HG02759 (cell line): Measurements from ENCODE around the gene PDLIM7.

Source experiments
- ATAC-seq: cut with Tn5 transposase; IDR thresholded peaks from one replicate; pipeline ENCODE4 v1.9.1; 2021; ENCODE audit warnings: mild to moderate bottlenecking, moderate library complexity; ENCODE audit not compliant: unreplicated experiment

PDLIM7 gene

DNA sequence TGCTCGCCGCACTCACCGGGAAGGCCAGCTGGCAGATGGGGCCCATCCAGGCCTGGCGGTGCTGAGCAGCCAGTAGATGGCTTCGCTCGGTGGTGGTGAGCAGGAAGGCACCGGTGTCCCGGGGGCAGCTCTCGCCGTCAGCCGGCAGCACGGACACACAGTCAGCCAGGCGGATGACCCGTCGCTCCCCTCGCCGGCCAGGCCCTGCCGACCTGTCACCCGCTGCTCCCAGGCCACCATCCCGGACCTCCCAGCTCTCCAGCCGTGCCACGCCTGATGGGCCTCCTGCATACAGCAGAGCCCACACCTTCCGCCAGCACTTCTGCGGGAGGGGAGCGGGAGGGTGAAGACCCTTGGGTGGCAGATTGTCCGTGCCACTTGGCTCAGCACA, 10.8 kb upstream of the PDLIM7 start:
- no peak for ATAC-seq

DNA sequence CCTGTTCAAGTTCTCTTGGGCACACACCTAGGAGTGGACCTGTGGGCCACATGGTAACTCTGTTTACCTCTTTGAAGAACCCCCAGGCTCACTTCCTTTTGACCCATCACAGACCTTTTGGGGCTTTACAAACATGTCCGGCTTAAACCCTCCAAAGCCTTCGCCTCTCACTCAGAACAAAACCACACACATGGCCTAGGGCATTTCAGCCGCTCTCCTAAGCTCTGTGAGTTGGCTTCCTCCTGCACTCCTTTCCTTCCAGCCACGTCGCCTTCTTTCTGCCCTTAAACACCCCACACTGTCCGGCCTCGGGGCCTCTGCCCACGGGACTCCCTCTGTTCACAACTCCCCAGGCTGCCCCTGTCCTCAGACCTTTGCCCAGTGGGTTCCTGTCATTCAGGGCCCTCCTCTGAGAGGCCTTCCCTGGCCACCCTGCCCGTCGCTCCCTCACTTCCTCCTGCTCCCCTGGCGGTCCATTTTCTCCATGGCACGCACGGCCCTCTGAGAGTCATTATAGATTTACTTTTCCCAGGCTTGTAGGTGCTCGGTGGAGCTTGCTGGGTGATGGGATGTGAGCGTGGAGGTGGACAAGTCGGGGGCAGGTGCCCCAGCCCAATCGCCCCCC, 10.3 kb upstream of the PDLIM7 start:
- no peak for ATAC-seq

DNA sequence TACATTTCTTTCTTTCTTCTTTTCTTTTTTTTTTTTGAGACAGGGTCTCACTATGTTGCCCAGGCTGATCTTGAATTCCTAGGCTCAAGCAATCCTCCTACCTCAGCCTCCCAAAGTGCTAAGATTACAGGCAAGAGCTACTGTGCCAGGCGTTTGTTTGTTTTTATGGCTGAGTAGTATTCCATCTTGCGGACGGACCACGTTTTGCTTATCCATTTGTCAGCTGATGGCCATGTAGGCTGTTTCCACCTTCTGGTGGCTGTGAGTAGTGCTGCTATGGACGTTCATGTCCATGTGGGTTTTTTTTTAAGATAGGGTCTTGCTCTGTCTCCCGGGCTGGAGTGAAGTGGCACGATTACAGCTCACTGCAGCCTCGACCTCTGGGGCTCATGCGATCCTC, 9.8 kb upstream of the PDLIM7 start:
- ATAC-seq = no peak

DNA sequence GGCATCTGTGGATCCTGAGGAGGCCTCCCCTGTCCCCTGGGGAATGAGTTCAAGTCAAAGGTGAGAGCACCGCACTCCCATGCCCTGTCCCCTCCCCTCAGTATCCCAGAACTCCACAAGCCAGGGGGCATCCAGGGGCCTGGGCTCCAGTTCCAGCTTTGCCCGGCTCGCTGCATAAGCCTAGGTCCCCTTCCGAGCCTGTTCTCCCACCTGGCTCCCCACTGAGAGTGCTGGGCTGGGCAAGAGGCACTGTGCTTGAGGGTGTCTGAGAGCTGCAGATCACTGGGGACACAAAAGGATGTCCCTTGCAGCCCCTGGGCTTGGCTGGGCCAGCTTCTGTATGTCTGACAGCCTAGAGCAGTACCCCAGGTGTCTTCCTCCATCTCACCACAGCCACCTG, 7.7 kb upstream of the PDLIM7 start:
- ATAC-seq = no peak

DNA sequence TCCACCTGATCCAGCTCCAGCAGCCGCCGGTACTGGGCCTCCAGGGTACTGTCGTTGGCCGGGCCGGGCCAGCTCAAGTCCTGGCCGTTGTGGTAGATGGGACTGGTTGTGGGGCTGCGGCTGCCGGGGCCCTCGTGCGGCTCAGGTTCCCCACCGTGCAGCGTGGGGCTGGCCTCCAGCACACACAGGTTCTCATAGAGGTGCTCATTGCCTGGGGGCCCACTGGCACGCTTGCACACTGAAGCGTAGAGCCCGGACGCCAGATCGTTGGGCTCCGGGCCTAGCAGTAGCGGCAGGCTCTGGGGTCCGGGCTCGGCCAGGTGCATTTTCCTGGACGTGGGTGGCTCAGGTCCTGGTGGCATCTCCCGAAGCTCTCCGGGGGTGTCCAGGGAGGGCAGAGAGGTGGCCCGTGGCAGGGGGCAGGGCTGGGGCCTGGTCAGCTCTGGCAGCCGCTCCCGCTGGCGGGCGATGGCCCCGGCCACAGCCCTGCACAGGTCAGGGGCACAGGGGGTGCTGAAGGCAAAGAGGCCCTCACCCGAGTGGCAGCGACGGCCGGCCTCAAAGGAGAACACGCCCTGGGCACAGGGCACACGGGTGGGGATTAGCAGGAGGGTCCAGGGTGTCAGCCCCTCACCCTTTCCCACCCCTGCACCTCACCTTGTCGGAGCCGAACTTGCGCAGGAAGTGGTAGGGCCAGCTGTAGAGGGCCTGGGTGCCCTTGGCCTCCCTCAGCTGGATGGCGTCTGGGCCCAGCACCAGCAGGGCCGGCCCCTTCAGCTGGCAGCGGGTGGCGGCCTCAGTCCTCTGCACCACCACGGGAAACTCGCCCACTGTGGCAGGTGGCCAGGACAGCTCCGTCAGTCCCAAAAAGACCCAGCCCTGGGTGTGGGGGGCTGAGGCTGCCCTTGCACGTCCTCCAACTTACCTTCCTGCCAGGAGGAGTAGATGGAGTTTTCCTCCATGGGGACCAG, 7.0 kb upstream of the PDLIM7 start:
- no peak for ATAC-seq

DNA sequence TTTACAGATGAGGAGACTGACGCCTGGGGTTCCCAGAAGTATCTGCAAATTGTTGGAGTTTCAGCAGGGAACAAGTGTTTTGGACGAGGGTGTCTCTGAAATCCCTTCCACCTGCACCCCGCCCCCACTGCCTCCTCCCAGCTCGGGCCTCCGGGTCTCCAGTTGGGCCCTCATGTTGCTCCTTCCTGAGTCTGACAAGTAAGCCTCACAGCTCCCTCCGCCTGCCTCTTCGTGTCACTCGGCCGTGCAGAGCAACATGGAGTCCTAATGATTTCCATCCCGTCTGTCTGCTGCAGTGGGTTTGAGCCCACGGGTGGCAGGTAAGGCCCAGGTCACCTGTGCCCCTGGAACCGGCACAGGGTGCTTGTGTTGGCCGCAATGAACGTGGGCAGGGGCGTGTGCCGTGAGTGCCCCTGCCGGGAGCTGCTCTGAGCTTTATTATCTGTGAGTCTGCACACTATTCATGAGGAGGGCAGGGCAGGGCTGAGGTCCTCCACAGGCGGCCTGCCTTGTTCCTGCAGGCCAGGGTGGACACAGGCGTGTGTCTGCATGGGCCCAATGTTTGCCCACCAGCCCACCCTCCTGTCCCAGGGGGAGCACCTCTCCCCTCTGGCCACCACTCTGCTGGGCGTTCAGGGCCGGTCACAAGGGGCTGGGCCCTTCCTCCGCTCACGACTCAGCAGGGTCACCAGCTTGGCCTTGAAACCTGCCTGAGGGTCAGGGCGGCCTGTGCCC, 6.1 kb upstream of the PDLIM7 start:
- ATAC-seq = no peak

DNA sequence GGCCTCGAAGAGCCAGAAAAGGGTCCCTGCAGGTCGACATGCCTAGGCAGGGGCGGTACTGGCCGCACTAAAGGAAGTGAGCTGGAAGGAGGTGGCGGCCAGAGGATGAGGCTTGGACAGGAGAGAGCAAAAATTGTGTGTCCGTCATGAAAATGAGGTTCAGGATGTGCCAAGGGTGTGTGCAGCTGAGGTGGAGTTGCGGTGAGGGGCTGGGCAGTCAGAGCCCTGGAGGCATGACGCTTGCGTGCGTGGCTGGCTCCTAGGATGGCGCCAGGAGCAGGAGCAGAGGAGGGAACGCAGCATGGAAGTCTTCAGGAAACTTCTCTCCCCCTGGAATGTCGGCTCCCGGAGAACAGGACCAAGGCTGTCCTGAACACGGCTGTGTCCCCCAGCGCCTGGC, 5.5 kb upstream of the PDLIM7 start:
- no peak for ATAC-seq

DNA sequence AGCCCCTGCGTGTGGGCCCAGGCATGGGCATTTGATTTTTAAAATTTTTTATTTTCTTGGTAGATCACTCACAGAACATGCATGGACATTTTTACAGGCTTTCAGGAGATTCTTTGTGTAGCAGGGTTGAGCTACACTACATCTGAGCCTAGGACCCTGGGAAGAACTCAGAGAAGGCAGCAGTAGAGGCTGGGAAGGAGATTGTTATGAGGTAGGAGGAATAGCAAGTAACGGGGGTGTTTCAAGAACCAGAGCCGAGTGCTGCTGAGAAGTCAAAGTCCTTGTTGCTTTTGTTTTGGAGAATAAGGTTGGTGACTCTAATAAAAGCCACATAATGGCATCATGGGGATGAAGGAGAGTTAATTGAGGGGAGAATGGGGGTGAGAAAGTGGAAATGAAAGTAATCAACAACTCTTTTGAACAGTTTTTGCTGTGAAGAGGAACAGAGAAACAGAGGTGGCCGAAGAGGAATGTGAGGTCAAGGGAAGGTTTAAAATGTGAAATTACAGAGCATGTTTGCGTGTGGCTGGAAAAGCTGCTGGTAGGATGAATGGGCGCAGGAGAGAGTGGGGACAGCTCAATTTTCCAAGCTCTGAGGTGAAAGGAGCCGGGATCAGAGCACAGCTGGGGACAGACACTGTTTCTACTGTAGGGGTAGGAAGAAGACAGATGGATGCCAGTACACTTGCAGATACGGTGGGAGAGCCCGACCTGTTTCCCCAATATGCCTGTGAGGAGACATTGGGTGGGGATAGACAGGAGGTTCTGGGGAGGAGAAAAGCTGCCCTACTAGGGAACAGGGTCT, 4.7 kb upstream of the PDLIM7 start:
- no peak for ATAC-seq

DNA sequence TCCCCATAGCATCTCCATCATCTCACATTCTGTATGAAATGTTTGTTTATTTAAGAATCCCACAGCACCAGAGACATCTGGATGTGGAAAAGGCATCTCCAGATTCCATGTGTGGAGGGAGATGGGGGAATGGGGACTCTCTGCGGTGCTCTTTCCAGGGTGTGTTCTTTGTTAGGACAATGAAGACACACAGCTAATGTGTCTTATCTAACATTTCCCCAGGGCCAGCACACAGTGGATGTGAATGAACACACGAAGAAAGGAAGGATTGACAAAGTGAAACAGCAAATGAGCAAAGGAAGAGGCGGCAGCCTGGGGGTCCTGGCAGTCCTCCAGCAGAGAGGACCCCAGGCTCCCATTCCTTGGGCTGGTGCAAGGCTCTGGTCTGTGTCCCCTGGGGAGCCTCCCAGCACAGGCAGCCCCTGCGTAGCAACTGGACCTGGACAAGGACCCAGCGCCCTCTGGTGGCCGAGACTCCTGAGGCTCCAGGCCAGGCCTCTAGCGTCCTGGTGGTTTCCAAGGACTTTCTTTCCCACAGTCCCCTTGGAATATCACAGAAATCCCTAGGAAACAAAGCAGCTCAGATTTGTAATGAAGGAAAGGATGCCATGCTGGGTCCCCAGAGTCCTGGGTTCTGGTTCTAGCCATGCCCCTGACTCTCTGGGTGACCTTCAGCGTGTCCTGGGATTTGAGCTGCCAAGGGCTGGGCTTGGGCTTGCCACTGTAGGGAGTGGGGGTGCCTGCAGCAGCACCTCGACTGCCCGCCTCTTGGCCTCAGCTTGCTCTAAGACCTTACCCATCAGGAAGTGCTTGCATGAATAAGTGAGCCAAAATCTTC, 3.5 kb upstream of the PDLIM7 start:
- ATAC-seq = peak; percentile 31

DNA sequence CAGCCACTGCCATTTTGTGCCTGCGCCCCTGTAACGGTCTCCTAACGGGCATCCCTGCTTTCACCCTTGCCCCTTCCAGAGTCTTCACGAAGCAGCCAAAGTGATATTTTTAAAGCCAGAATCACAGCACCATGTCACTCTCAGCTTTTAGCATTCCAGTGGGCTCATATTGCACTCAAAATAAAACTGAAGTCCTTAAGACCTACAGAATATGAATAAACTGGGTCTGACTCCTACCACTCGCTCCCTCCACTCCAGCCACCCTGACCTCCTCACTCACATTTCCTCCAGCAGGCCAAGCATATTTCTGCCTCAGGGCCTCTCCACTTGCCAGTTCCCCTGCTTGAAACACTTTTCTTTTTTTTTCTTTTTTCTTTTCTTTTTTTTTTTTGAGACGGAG, 2.4 kb upstream of the PDLIM7 start:
- no peak for ATAC-seq

DNA sequence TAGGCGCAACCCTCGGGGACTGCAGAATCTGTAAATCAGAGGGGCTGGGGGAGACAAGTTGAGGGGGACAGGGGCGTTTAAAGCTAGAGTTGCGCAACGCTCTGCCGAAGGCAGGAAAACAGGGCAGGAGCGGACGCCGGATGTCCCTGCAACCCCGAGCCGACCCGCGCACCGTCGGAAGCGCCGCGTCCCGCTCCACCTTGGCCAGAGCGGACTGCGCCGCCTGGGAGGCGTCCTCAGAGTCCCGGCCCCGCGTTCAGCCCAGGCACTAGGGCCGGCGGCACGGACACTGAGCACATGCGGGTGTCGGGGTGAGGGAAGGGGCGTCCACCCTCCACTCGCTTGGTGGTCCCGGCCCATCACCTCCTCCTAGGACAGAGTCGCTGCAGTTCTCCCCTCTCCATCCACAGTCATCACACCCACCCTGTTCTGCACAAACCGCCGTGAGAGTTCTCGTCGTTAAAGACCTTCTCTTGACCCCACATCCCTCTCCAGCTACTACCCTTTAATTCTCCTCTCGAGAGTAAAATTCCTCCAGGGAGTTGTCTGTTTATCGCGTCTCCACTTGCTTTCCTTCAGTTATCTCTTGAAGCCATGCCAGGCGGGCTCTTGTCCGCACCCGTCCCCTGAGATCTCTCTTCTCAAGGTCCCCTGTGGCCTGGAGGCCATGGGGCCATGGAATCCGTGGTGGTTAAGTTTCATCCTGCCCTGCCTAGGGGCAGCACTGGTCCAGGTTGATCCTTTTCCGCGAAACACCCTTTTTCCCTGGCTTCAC, 796 bp upstream of the PDLIM7 start:
- ATAC-seq = no peak

DNA sequence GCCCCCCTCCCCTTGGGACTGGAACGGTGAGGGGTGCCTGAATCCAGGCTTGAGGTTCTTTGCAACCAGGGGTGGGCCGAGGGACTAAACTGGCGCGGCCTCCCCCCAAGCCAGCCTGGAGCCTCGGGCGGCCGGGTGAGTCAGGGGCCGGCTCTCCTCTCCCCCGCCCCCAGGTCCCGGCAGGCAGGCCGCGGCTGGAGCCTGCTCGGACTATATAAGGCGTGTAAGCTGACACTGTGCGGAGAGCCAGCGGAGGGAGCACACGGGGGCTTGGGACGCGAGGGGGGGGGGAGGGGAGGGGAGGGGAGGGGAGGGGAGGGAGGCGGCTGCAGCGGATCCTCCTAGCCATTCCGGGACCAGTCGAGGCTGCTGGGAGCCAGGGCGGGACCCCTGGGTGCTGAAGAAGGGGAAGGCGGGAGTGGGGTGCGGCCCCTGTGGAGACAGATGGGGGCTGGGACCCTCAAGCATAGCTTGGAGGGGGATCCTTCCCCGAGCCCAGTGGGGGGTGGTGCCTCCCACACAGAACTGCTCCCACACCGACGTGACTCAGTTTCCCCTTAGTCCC, 595 bp downstream of the PDLIM7 start:
- ATAC-seq = no peak

DNA sequence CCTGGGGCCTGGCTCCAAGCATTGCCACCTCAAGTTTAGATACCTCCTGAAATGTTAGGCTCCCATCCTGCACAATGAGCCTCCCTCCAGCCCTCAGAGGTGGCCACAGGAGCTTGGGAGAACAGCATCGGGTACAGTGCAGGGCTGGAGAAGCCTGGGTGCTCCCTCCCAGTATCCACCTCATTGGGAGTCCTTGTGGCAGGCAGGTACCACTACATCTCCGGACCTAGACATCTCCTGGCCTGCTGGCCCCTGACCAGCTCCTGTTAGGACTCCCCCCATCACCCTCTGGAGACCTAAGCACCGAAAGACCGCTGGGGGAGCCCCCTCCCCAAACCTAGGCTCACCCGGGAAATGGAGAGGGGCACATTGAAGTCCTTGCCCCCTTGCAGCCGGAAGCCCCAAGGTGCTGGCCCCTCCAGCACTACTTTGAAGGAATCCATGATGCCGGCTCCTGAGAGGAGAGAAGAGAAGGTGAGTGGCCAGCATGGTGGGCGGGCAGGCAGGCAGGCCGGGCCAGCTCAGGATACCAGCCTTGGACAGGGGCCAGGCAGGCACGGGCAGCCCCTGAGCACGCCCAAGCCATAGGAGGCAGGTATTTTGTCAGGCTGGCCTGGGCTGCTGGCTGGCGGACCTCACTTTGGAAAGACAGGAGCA, 1.2 kb downstream of the PDLIM7 start:
- no peak for ATAC-seq

DNA sequence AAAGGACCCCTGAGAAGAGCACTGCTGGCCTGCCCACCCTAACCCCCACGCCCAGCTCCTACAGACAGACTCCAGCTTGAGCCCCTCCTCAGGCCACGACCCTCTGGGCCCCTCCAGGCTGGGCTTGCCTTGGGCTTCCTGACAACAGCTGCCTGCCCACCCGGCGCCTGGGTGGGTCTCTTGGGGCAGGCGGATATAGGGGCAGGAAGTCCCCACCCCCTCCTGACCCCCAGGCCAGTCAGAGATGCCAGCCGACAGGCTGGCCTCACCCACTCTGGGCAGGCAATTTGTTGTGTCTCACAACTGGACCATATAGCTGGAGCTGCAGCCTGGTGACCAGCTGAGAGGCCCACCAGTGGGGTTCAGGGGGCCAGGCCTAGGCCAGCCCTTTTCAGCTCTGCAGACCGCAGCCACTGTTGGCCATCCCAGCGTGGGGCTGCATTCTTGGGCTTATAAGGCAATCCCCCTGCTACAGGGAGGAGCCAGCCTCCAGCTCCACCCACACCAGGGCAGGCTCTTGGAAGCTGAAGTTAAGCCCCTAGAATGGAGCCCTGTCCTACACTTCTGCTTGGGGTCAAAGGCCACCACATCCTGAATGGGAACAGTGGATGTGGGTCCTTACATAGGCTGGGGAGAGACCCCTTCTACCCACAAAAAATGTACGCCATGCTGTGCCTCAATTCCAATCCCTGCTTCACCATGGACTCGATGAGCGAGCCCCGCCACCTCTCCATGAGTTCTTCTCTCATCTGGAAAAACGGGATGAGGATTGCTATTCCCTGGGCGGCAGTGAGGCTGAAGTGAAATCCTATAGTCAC, 2.0 kb downstream of the PDLIM7 start:
- no peak for ATAC-seq

DNA sequence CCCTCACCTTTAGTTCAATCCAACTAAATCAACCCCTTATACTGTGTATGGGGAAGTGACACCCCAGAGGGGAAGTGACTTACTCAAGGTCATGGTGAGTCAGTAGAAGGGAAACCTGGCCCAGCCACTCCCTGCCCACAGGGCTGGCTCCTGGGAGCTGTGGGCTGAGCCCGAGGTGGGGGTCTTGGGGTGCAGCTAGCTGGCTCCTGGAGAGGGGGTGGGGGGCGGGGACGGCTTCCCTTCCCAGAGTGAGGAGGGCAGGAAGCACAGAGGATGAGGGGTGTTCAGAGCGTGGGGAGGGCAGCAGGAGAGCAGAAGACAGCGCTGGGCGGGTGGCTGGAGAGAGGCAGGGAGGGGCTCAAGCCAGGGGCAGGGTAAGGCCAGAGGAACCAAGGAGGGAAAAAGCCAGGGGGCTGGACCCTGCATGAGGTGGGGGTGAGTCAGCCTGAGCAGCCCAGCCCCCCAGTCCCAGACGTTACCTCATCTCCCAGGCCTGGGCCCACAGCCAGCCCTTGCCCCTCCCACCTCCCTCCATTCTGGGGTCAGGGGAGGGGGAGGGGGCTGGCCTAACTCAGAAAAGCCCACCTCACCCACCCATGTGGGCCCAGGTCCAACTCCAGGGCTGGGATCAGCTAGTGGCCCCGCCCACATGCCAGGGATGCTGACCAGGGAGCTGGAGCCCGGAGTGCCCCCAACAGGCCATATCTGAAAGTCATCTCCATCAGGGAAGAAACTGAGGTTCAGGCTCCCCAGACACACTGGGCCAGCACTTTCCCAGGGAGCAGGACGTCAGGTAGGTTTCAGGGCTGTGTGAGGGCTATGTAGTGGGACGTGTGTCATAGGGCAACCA, 2.8 kb downstream of the PDLIM7 start:
- ATAC-seq = no peak

DNA sequence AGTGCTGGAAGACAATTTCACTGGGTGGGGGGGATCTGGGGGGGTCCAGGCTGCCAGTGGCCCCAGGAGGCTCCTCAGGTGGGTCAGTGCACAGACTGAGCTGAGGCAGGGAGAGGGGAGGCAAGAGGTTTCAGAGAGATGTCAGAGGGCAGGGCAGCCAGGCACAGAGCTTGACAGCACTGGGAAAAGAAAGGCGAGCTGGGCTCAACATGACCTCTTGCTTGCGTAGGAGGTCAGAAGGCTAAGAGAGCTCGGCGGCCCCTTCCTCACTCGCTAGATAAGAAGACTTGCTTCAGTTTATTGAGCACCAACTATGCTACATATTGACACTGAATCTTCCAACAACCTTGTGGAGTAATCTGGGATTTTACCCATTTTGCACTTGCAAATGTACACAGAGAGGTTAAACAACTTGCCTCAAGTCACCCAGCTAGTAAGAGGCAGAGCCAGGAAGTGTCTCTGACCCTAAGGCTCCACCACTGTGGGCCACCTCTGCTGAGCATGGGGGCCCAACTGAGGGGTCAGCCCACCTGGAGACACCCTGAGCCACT, 3.5 kb downstream of the PDLIM7 start:
- ATAC-seq = no peak
